Measurements from ENCODE around the gene LRIT2. TPM values are rescaled to one million over a fixed set of nuclear protein-coding genes. Genes with fewer than 3 reads are reported as not detected.
A peak's percentile ranks its signal among the peaks of the same experiment; 100 is the strongest.

Gene LRIT2
- total and polyA plus RNA-seq, 11 donors, result not detected

GRCh38 chr10:84204610-84205009 lies 20.7 kb downstream of the LRIT2 start:
- Histone ChIP-seq H3K36me3 (no peaks in the 10 kb centered on the region), H3K9me3 (no peaks in the 10 kb centered on the region), H3K4me3 (no peak overlapping the region), H3K27me3 (peaks cover 0 to 15% (median 0%) of the 10 kb centered on the region in 9 donors), H3K4me1 (no peaks in the 10 kb centered on the region), H3K27ac (no peak overlapping the region)
- ATAC-seq (no peak), DNase-seq (no peak)
- intact Hi-C loops (cut with DNase I), result loop anchor here in 4 of 10 donors (5.0 kb wide), 2 partner anchors 52 to 57 kb away; no protein-coding TSS in a partner anchor
- 81 to 89% (median 85%) methylated on average over 4 of the region's 4 CpGs for WGBS, 4 donors
- TF ChIP-seq POLR2A (IDR thresholded peaks at IDR 0.05) (no peak), CTCF (IDR thresholded peaks at IDR 0.05) (no peak)

- ATAC-seq (peak in 1 of 4 donors; percentile 7), DNase-seq (no peak)
- no peaks in the 10 kb centered on the region for H3K4me1 ChIP-seq
- H3K4me3 ChIP-seq, result no peak overlapping the region
- no peak overlapping the region for H3K27ac ChIP-seq
- H3K9me3 ChIP-seq, result no peaks in the 10 kb centered on the region
- 75 to 82% (median 77%) methylated on average over 4 of the region's 4 CpGs for WGBS, 4 donors
- intact Hi-C loops (cut with DNase I), result loop anchor here in 1 of 10 donors (5.0 kb wide), 1 partner anchor 52 kb away; no protein-coding TSS in a partner anchor
- peaks cover 0 to 11% (median 0%) of the 10 kb centered on the region in 9 donors for H3K27me3 ChIP-seq
- TF ChIP-seq POLR2A (IDR thresholded peaks at IDR 0.05), result no peak
- peak in 2 of 12 donors; percentile 15 to 20 for TF ChIP-seq CTCF (IDR thresholded peaks at IDR 0.05)
- H3K36me3 ChIP-seq, result no peaks in the 10 kb centered on the region
These were observed 21.2 kb downstream of the LRIT2 start for GRCh38 chr10:84204122-84204521.

GRCh38 chr10:84202349-84202748 lies 23.0 kb downstream of the LRIT2 start:
- no peaks in the 10 kb centered on the region for H3K9me3 ChIP-seq
- H3K4me3 ChIP-seq, result no peak overlapping the region
- no peak overlapping the region for H3K27ac ChIP-seq
- intact Hi-C loops (cut with DNase I), result loop anchor here in 1 of 10 donors (5.0 kb wide), 1 partner anchor 50 kb away; no protein-coding TSS in a partner anchor
- TF ChIP-seq POLR2A (IDR thresholded peaks at IDR 0.05), result no peak
- no peak for TF ChIP-seq CTCF (IDR thresholded peaks at IDR 0.05)
- H3K4me1 ChIP-seq, result peaks cover 0 to 2% (median 0%) of the 10 kb centered on the region in 12 donors
- no peak for ATAC-seq
- no peaks in the 10 kb centered on the region for H3K36me3 ChIP-seq
- no peak for DNase-seq
- H3K27me3 ChIP-seq, result peaks cover 0 to 12% (median 0%) of the 10 kb centered on the region in 9 donors
- 82 to 100% (median 84%) methylated on average over 1 to 5 of the region's 5 CpGs for WGBS, 4 donors

GRCh38 chr10:84201682-84202081 lies 23.7 kb downstream of the LRIT2 start:
- H3K27ac ChIP-seq, result no peak overlapping the region
- no peak overlapping the region for H3K4me3 ChIP-seq
- intact Hi-C loops (cut with DNase I), result loop anchor here in 1 of 10 donors (5.0 kb wide), 1 partner anchor 49 kb away; no protein-coding TSS in a partner anchor
- DNase-seq, result no peak
- no peaks in the 10 kb centered on the region for H3K9me3 ChIP-seq
- ATAC-seq, result no peak
- peaks cover 0 to 10% (median 0%) of the 10 kb centered on the region in 9 donors for H3K27me3 ChIP-seq
- H3K4me1 ChIP-seq, result peaks cover 0 to 8% (median 0%) of the 10 kb centered on the region in 12 donors
- H3K36me3 ChIP-seq, result no peaks in the 10 kb centered on the region
- 89 to 91% (median 90%) methylated on average over 11 of the region's 11 CpGs for WGBS, 4 donors
- TF ChIP-seq CTCF (IDR thresholded peaks at IDR 0.05) (no peak), POLR2A (IDR thresholded peaks at IDR 0.05) (no peak)

Data from heart left ventricle (tissue), 16 donors.